ENCODE results near the gene SEL1L.
A peak's percentile ranks its signal among the peaks of the same experiment; 100 is the strongest.
"Not testable (repeated sequence)": the region's sequence is repeated elsewhere in the genome, so short reads cannot be mapped to it uniquely, and the experiment has no call there.

Gene SEL1L

GRCh38 chr14:81474685-81475324, 58.8 kb downstream of the SEL1L start:
- FAIRE-seq, result no peak
- DNase-seq (ENCODE audit: low spot score), result no peak

- FAIRE-seq, result no peak
Measured at GRCh38 chr14:81474148-81474492, 59.5 kb downstream of the SEL1L start.

GRCh38 chr14:81473456-81474147, 60.1 kb downstream of the SEL1L start:
- FAIRE-seq (no peak), DNase-seq (ENCODE audit: low spot score) (no peak)

More at GRCh38 chr14:81474148-81474492, 59.5 kb downstream of the SEL1L start:
- no peak for DNase-seq (ENCODE audit: low spot score)

GRCh38 chr14:81472096-81472800, 61.4 kb downstream of the SEL1L start:
- FAIRE-seq (no peak), DNase-seq (ENCODE audit: low spot score) (no peak)

GRCh38 chr14:81471062-81471461, 62.6 kb downstream of the SEL1L start:
- no peak for FAIRE-seq

GRCh38 chr14:81470557-81470826, 63.2 kb downstream of the SEL1L start:
- not testable (repeated sequence) for FAIRE-seq; DNase-seq (ENCODE audit: low spot score)

More at GRCh38 chr14:81471062-81471461, 62.6 kb downstream of the SEL1L start:
- no peak for DNase-seq (ENCODE audit: low spot score)

GRCh38 chr14:81466854-81467253, 66.8 kb downstream of the SEL1L start:
- DNase-seq (ENCODE audit: low spot score) (no peak), FAIRE-seq (no peak)

- no peak for DNase-seq (ENCODE audit: low spot score)
- no peak for FAIRE-seq
Measured at GRCh38 chr14:81465507-81466228, 68.0 kb downstream of the SEL1L start.

- not testable (repeated sequence) for FAIRE-seq; DNase-seq (ENCODE audit: low spot score)
Measured at GRCh38 chr14:81465003-81465392, 68.7 kb downstream of the SEL1L start.

GRCh38 chr14:81464253-81465002, 69.2 kb downstream of the SEL1L start:
- no peak for FAIRE-seq
- peak; percentile 55 for DNase-seq (ENCODE audit: low spot score)

GRCh38 chr14:81462356-81462755, 71.3 kb downstream of the SEL1L start:
- not testable (repeated sequence) for DNase-seq (ENCODE audit: low spot score)

GRCh38 chr14:81459912-81460311, 73.7 kb downstream of the SEL1L start:
- DNase-seq (ENCODE audit: low spot score) (no peak), FAIRE-seq (no peak)

More at GRCh38 chr14:81462356-81462755, 71.3 kb downstream of the SEL1L start:
- FAIRE-seq, result not testable (repeated sequence)

GRCh38 chr14:81458352-81458751, 75.3 kb downstream of the SEL1L start:
- DNase-seq (ENCODE audit: low spot score) (no peak), FAIRE-seq (no peak)

GRCh38 chr14:81455390-81455789, 78.3 kb downstream of the SEL1L start:
- FAIRE-seq (no peak), DNase-seq (ENCODE audit: low spot score) (no peak)

GRCh38 chr14:81454572-81455218, 79.0 kb downstream of the SEL1L start:
- FAIRE-seq, result no peak

GRCh38 chr14:81453166-81453766, 80.4 kb downstream of the SEL1L start:
- FAIRE-seq, result no peak
- peak; percentile 61 for DNase-seq (ENCODE audit: low spot score)

More at GRCh38 chr14:81454572-81455218, 79.0 kb downstream of the SEL1L start:
- no peak for DNase-seq (ENCODE audit: low spot score)

- DNase-seq (ENCODE audit: low spot score) (peak; percentile 35), FAIRE-seq (no peak)
Measured at GRCh38 chr14:81452341-81453133, 81.1 kb downstream of the SEL1L start.

GRCh38 chr14:81450976-81451375, 82.7 kb downstream of the SEL1L start:
- FAIRE-seq, result no peak

GRCh38 chr14:81450100-81450531, 83.5 kb downstream of the SEL1L start:
- DNase-seq (ENCODE audit: low spot score) (no peak), FAIRE-seq (no peak)

More at GRCh38 chr14:81450976-81451375, 82.7 kb downstream of the SEL1L start:
- no peak for DNase-seq (ENCODE audit: low spot score)

Data from urothelium cell line (cell line).